Panc1 (cell line): Measurements from ENCODE around the gene GRID2. TPM values are rescaled to one million over a fixed set of nuclear protein-coding genes. Genes with fewer than 3 reads are reported as not detected.

Experiments used
- ATAC-seq: fragments of 200-7000 bp; cut with Tn5 transposase; 2 replicates; pipeline ENCODE4 v1.9.1; 2020; ENCODE audit warnings: mild to moderate bottlenecking, moderate library complexity
- BruUV-seq: library from RNA; stranded (reverse); fragments of 400-500 nt; replicated peaks from 2 replicates; lab custom pipeline; 2021; lab: Mats Ljungman, UMichigan
- CTCF ChIA-PET: fragments of 300-600 bp; sonication (Branson Sonifier 250); formaldehyde crosslinking; loops from one replicate; lab custom pipeline; 2022; ENCODE audit warnings: antibody characterized with exemption; lab: Charles Lee
- POLR2A ChIA-PET: fragments of 300-600 bp; sonication (Branson Sonifier 250); formaldehyde crosslinking; loops from one replicate; lab custom pipeline; 2022; ENCODE audit warnings: antibody characterized with exemption; lab: Charles Lee
- DNase-seq: peaks from one replicate; pipeline ENCODE4 v3.0.0-alpha.2; 2010; ENCODE audit warnings: low read depth, low spot score
- H3K27ac ChIP-seq: 2 replicates; pipeline ENCODE4 v1.5.1; 2011; ENCODE audit warnings: mild to moderate bottlenecking, low read length, inconsistent platforms
- H3K27me3 ChIP-seq: fragments of 200-500 bp; sonication (Bioruptor generic); 2 replicates; pipeline ENCODE4 v1.6.0; 2014; ENCODE audit warnings: low read length, inconsistent platforms; ENCODE audit not compliant: control insufficient read depth, insufficient read depth
- H3K36me3 ChIP-seq: fragments of 200-500 bp; sonication (Bioruptor generic); 2 replicates; pipeline ENCODE4 v1.5.1; 2014; ENCODE audit warnings: inconsistent platforms, mild to moderate bottlenecking, low read length, moderate library complexity; ENCODE audit not compliant: control insufficient read depth, insufficient read depth
- H3K4me1 ChIP-seq: 2 replicates; pipeline ENCODE4 v1.5.1; 2011; ENCODE audit warnings: inconsistent platforms, mild to moderate bottlenecking, low read length, moderate library complexity; ENCODE audit not compliant: control insufficient read depth, insufficient read depth
- H3K4me3 ChIP-seq, 2 experiments: 2 replicates each; pipeline ENCODE4 v1.5.1; 2011 to 2012; ENCODE audit warnings: low read depth in 2 of 2, low read length in 2 of 2, mild to moderate bottlenecking in 2 of 2, inconsistent platforms in 1 of 2, moderate library complexity in 1 of 2
- H3K9me3 ChIP-seq: fragments of 200-500 bp; sonication (Bioruptor generic); 2 replicates; pipeline ENCODE4 v1.5.1; 2014; ENCODE audit warnings: low read depth, mild to moderate bottlenecking, inconsistent platforms, low read length, moderate library complexity; ENCODE audit not compliant: control insufficient read depth, insufficient read depth
- POLR2AphosphoS5 ChIP-seq: IDR thresholded peaks from 2 replicates; pipeline ENCODE4 v1.6.1; 2012; ENCODE audit warnings: mild to moderate bottlenecking, low read depth, low read length, moderate library complexity
- SIN3A ChIP-seq: IDR thresholded peaks from 2 replicates; pipeline ENCODE4 v1.6.1; 2012; ENCODE audit warnings: low read depth, mild to moderate bottlenecking, low read length, moderate library complexity, borderline replicate concordance; ENCODE audit not compliant: insufficient read depth
- TCF7L2 ChIP-seq: IDR thresholded peaks from 2 replicates; pipeline ENCODE4 v1.6.1; 2011; ENCODE audit warnings: mild to moderate bottlenecking, low read depth, low read length, inconsistent platforms
- in situ Hi-C: cut with HindIII; loops from 2 replicates; pipeline ENCODE4 v1.10.0; 2016; ENCODE audit warnings: low sequenced_read_pairs, low pct_unique_long_range_greater_than_20kb
- intact Hi-C: fragments of 100-400 bp; cut with micrococcal nuclease; formaldehyde crosslinking; loops from one replicate; pipeline ENCODE4 v1.10.0; 2022; ENCODE audit not compliant: unreplicated experiment
- total RNA-seq: library from RNA; stranded (reverse); gene quantifications from one replicate; pipeline ENCODE4 v1.2.1, GENCODE V29; 2021; ENCODE audit not compliant: unreplicated experiment
- TF ChIP-seq, protein P1 (sequence below), 2 experiments: IDR thresholded peaks; 2 replicates each; pipeline ENCODE4 v1.6.1; 2011 to 2012; ENCODE audit warnings: low read depth in 2 of 2, control low read depth in 1 of 2, low read length in 1 of 2, mild to moderate bottlenecking in 1 of 2, moderate library complexity in 1 of 2; ENCODE audit not compliant: insufficient read depth in 1 of 2
- TF ChIP-seq, protein P2 (sequence below): fragments of 450-650 bp; IDR thresholded peaks from 2 replicates; pipeline ENCODE4 v1.5.1; 2017; ENCODE audit warnings: mild to moderate bottlenecking

Gene GRID2
- total RNA-seq, 1 experiment from 2014 or later, result 0.08 TPM

DNA sequence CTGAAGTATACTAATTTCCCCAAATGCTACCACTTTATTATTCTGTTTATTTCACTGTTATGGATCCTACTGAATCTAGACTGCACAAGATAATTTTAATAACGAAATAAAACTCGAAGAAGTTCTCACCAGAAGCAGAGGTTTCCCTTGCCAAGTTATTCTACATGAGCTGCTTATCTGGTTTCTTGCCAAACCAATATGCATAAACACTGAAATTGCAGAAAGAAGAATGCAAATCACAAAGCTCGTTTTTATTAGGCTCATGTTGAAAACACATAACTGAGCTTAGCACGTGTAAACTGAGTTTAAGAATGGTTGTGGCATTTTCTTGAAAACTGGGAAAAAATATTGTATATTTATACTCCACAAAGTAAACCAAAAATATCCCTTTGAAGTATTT, 35.9 kb downstream of the GRID2 start:
- ATAC-seq, result no peak
- intact Hi-C loops, result no loop called here
- no peak for TF ChIP-seq POLR2AphosphoS5
- TF ChIP-seq, protein P1, sequence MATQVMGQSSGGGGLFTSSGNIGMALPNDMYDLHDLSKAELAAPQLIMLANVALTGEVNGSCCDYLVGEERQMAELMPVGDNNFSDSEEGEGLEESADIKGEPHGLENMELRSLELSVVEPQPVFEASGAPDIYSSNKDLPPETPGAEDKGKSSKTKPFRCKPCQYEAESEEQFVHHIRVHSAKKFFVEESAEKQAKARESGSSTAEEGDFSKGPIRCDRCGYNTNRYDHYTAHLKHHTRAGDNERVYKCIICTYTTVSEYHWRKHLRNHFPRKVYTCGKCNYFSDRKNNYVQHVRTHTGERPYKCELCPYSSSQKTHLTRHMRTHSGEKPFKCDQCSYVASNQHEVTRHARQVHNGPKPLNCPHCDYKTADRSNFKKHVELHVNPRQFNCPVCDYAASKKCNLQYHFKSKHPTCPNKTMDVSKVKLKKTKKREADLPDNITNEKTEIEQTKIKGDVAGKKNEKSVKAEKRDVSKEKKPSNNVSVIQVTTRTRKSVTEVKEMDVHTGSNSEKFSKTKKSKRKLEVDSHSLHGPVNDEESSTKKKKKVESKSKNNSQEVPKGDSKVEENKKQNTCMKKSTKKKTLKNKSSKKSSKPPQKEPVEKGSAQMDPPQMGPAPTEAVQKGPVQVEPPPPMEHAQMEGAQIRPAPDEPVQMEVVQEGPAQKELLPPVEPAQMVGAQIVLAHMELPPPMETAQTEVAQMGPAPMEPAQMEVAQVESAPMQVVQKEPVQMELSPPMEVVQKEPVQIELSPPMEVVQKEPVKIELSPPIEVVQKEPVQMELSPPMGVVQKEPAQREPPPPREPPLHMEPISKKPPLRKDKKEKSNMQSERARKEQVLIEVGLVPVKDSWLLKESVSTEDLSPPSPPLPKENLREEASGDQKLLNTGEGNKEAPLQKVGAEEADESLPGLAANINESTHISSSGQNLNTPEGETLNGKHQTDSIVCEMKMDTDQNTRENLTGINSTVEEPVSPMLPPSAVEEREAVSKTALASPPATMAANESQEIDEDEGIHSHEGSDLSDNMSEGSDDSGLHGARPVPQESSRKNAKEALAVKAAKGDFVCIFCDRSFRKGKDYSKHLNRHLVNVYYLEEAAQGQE (IDR thresholded peaks at IDR 0.05; ENCODE audit: insufficient read depth in 1 of 2, low read depth in 2 of 2, low read length in 1 of 2), result no peak
- no peak for TF ChIP-seq SIN3A
- TF ChIP-seq, protein P2, sequence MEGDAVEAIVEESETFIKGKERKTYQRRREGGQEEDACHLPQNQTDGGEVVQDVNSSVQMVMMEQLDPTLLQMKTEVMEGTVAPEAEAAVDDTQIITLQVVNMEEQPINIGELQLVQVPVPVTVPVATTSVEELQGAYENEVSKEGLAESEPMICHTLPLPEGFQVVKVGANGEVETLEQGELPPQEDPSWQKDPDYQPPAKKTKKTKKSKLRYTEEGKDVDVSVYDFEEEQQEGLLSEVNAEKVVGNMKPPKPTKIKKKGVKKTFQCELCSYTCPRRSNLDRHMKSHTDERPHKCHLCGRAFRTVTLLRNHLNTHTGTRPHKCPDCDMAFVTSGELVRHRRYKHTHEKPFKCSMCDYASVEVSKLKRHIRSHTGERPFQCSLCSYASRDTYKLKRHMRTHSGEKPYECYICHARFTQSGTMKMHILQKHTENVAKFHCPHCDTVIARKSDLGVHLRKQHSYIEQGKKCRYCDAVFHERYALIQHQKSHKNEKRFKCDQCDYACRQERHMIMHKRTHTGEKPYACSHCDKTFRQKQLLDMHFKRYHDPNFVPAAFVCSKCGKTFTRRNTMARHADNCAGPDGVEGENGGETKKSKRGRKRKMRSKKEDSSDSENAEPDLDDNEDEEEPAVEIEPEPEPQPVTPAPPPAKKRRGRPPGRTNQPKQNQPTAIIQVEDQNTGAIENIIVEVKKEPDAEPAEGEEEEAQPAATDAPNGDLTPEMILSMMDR, result no peak
- TF ChIP-seq TCF7L2, result no peak
- Histone ChIP-seq H3K27ac (no peak overlapping the region), H3K9me3 (no peaks in the 10 kb centered on the region), H3K27me3 (no peaks in the 10 kb centered on the region), H3K36me3 (no peaks in the 10 kb centered on the region), H3K4me3 (no peak overlapping the region), H3K4me1 (no peaks in the 10 kb centered on the region)
- BruUV-seq, result no TSS peak
- ChIA-PET POLR2A (no interaction called here), CTCF (no interaction called here)
- no peak for DNase-seq
- in situ Hi-C loops, result no loop called here

DNA sequence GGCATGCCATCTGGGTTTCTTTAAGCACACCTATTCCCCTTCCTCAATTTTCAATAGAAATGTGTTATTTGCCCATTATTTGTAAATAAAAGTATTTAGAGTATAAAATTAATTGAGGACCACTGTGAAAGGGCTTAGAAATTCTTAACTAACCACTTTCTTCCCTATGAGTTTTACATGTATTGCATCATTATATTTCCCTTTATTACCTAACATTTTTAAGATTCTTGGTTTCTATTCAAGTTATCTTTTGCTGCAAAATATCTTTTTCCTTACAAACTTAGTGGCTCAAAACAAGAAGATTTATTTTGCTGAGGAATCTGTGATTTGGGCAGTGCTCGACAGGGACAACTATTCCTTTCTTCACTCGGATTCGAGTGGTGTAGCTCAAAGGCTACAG, 40.5 kb downstream of the GRID2 start:
- CTCF ChIA-PET, result no interaction called here
- H3K9me3 ChIP-seq, result no peaks in the 10 kb centered on the region
- TF ChIP-seq, protein P2, result no peak
- TF ChIP-seq, protein P1 (IDR thresholded peaks at IDR 0.05; ENCODE audit: insufficient read depth in 1 of 2, low read depth in 2 of 2, low read length in 1 of 2), result no peak
- TF ChIP-seq POLR2AphosphoS5 (no peak), TCF7L2 (no peak), SIN3A (no peak)
- no peaks in the 10 kb centered on the region for H3K4me1 ChIP-seq
- no peak for ATAC-seq
- H3K4me3 ChIP-seq, result no peak overlapping the region
- in situ Hi-C loops, result no loop called here
- no TSS peak for BruUV-seq
- intact Hi-C loops, result no loop called here
- DNase-seq, result no peak
- no peaks in the 10 kb centered on the region for H3K27me3 ChIP-seq
- no peak overlapping the region for H3K27ac ChIP-seq
- POLR2A ChIA-PET, result no interaction called here
- H3K36me3 ChIP-seq, result no peaks in the 10 kb centered on the region
